ENCODE data around the gene CHRM3. TPM values are rescaled to one million over a fixed set of nuclear protein-coding genes. Genes with fewer than 3 reads are reported as not detected.

Gene CHRM3
- polyA plus RNA-seq, 1 donor (not counting 4 experiments of a cell fraction or from before 2014, with no cell fraction given), result not detected

GRCh38 chr1:239417986-239418640 is 31.7 kb downstream of the CHRM3 start:
- no peaks in the 10 kb centered on the region for H3K9me1 ChIP-seq (ENCODE audit: control insufficient read depth, extremely low read depth, insufficient read depth, low read length)
- H3K27ac ChIP-seq (ENCODE audit: control insufficient read depth, insufficient read depth, low read length), result no peak overlapping the region
- no peaks in the 10 kb centered on the region for H3K36me3 ChIP-seq (ENCODE audit: control insufficient read depth in 2 of 2, extremely low read depth in 1 of 2, insufficient read depth in 2 of 2, low read length in 2 of 2)
- H3K9ac ChIP-seq (ENCODE audit: control insufficient read depth, extremely low read depth, insufficient read depth, low read length), result no peak overlapping the region
- H4K20me1 ChIP-seq (ENCODE audit: control insufficient read depth, extremely low read depth, insufficient read depth, low read length), result no peaks in the 10 kb centered on the region
- no peaks in the 10 kb centered on the region for H3K9me3 ChIP-seq (ENCODE audit: control insufficient read depth, low read depth, low read length)
- H3K79me2 ChIP-seq (ENCODE audit: control insufficient read depth, insufficient read depth, low read length), result no peaks in the 10 kb centered on the region
- H3K4me1 ChIP-seq (ENCODE audit: control insufficient read depth, extremely low read depth, insufficient read depth, low read length), result no peaks in the 10 kb centered on the region
- FAIRE-seq (no peak), DNase-seq (ENCODE audit: low read depth, low spot score) (no peak)
- H3K4me2 ChIP-seq (ENCODE audit: control insufficient read depth, extremely low read depth, insufficient read depth, low read depth, low read length), result no peak overlapping the region
- no peak for TF ChIP-seq EZH2 (IDR thresholded peaks at IDR 0.05; ENCODE audit: low read length)
- TF ChIP-seq, protein P1, sequence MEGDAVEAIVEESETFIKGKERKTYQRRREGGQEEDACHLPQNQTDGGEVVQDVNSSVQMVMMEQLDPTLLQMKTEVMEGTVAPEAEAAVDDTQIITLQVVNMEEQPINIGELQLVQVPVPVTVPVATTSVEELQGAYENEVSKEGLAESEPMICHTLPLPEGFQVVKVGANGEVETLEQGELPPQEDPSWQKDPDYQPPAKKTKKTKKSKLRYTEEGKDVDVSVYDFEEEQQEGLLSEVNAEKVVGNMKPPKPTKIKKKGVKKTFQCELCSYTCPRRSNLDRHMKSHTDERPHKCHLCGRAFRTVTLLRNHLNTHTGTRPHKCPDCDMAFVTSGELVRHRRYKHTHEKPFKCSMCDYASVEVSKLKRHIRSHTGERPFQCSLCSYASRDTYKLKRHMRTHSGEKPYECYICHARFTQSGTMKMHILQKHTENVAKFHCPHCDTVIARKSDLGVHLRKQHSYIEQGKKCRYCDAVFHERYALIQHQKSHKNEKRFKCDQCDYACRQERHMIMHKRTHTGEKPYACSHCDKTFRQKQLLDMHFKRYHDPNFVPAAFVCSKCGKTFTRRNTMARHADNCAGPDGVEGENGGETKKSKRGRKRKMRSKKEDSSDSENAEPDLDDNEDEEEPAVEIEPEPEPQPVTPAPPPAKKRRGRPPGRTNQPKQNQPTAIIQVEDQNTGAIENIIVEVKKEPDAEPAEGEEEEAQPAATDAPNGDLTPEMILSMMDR (optimal IDR thresholded peaks at IDR 0.05 in 1 of 3, IDR thresholded peaks at IDR 0.05 in 1 of 3, conservative IDR thresholded peaks at IDR 0.05 in 1 of 3; ENCODE audit: extremely low read depth in 1 of 3, insufficient read depth in 2 of 3, low read length in 3 of 3), result no peak
- dilution Hi-C loops (cut with MboI; ENCODE audit: extremely low pct_ligation_motif_present, low sequenced_read_pairs), result no loop called here
- H3K27me3 ChIP-seq (ENCODE audit: control insufficient read depth, extremely low read depth, insufficient read depth, low read length), result no peaks in the 10 kb centered on the region
- no peak overlapping the region for H3K4me3 ChIP-seq (ENCODE audit: control insufficient read depth in 2 of 3, extremely low read depth in 1 of 3, insufficient read depth in 2 of 3, low read depth in 1 of 3, low read length in 3 of 3)
- H2AFZ ChIP-seq (ENCODE audit: control insufficient read depth, low read length), result no peak overlapping the region

GRCh38 chr1:239418681-239419080 is 32.3 kb downstream of the CHRM3 start:
- dilution Hi-C loops (cut with MboI; ENCODE audit: extremely low pct_ligation_motif_present, low sequenced_read_pairs), result no loop called here
- FAIRE-seq (no peak), DNase-seq (ENCODE audit: low read depth, low spot score) (no peak)
- Histone ChIP-seq H4K20me1 (ENCODE audit: control insufficient read depth, extremely low read depth, insufficient read depth, low read length) (no peaks in the 10 kb centered on the region), H3K79me2 (ENCODE audit: control insufficient read depth, insufficient read depth, low read length) (no peaks in the 10 kb centered on the region), H2AFZ (ENCODE audit: control insufficient read depth, low read length) (no peak overlapping the region), H3K27ac (ENCODE audit: control insufficient read depth, insufficient read depth, low read length) (no peak overlapping the region), H3K4me3 (ENCODE audit: control insufficient read depth in 2 of 3, extremely low read depth in 1 of 3, insufficient read depth in 2 of 3, low read depth in 1 of 3, low read length in 3 of 3) (no peak overlapping the region), H3K27me3 (ENCODE audit: control insufficient read depth, extremely low read depth, insufficient read depth, low read length) (no peaks in the 10 kb centered on the region), H3K9me3 (ENCODE audit: control insufficient read depth, low read depth, low read length) (no peaks in the 10 kb centered on the region), H3K4me1 (ENCODE audit: control insufficient read depth, extremely low read depth, insufficient read depth, low read length) (no peaks in the 10 kb centered on the region), H3K9ac (ENCODE audit: control insufficient read depth, extremely low read depth, insufficient read depth, low read length) (no peak overlapping the region), H3K9me1 (ENCODE audit: control insufficient read depth, extremely low read depth, insufficient read depth, low read length) (no peaks in the 10 kb centered on the region), H3K36me3 (ENCODE audit: control insufficient read depth in 2 of 2, extremely low read depth in 1 of 2, insufficient read depth in 2 of 2, low read length in 2 of 2) (no peaks in the 10 kb centered on the region), H3K4me2 (ENCODE audit: control insufficient read depth, extremely low read depth, insufficient read depth, low read depth, low read length) (no peak overlapping the region)
- TF ChIP-seq EZH2 (IDR thresholded peaks at IDR 0.05; ENCODE audit: low read length), result no peak
- TF ChIP-seq, protein P1 (optimal IDR thresholded peaks at IDR 0.05 in 1 of 3, IDR thresholded peaks at IDR 0.05 in 1 of 3, conservative IDR thresholded peaks at IDR 0.05 in 1 of 3; ENCODE audit: extremely low read depth in 1 of 3, insufficient read depth in 2 of 3, low read length in 3 of 3), result no peak
